ENCODE data around the gene RBM7.

Gene RBM7, protein sequence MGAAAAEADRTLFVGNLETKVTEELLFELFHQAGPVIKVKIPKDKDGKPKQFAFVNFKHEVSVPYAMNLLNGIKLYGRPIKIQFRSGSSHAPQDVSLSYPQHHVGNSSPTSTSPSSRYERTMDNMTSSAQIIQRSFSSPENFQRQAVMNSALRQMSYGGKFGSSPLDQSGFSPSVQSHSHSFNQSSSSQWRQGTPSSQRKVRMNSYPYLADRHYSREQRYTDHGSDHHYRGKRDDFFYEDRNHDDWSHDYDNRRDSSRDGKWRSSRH

DNA sequence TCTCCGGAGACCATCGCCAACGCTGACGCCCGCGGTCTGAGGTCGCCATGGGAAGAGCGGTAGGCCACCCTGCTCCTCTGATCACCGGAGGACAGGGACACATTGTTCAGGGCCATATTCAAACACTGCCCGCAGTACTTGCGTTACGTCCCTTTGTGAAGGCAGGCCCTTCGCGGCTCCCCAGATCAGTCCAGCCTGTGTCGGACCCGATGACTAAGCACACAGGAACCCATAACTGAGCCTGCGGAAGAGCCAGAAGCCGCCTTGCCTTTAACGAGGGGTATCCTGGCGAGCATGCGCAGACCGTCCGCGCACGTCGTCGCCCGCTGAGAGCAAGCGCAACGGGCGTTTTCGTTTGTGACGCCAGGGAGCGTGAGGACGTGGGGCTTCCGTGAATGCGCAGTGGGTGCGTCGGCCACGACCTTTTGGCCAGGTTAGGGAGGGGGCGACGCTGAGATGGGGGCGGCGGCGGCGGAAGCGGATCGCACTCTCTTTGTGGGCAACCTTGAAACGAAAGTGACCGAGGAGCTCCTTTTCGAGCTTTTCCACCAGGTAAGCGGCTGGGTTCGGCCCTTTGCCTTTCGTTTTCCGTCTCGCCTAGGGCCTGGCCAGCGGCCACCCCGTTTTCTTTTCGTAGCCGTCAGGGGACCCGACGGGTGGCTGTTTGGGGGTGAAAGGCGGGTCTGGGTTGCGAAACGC, at the start of gene RBM7, which contains the start of gene C11orf71:
Gene RBM7, plus strand, starts transcription at position 451 of the 699 bp plus-strand sequence. Its CDS starts 6 bp downstream, at position 457.
Gene C11orf71, minus strand, starts transcription at position 296 of the 699 bp plus-strand sequence. Its CDS starts 180 bp downstream, at position 116.
- DNase-seq: peak; percentile 99

DNA sequence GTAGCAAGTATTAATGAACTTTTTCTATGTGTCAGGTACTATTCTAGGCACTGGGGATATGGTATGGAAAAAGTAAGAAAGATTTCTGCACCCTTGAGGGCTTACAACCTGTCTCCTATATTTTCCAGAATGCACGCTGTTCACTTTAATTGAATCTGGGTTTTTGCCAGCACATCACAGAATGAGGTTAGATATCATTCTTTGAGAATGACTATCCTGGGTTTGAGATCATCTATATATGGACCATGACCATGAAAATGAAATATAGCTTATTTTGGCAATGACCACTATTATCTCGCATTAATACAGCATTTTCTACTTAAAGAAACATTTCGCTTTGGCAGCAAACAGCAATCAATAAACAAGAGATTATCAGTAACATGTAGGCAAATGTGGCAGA, 47.0 kb upstream of the RBM7 start:
- no peak for DNase-seq

DNA sequence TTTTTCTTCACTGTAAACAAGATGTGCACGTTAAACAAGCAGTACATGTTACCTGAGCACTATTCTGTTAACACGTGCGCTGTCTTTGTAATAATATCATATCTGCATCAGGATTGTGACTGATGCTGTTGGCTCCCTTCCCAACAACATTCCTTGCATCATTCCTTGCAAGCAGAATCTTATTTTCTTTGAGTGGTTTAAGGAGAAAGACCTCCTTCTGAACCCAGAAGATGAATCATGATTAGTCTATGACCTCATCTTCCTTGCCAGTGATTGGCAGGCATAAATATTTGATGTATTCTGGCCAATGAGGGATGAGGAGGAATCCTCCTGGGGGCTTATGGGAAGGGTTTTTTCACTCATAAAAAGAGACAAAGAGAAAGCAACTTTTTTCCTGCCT, 46.4 kb upstream of the RBM7 start:
- DNase-seq: no peak

DNA sequence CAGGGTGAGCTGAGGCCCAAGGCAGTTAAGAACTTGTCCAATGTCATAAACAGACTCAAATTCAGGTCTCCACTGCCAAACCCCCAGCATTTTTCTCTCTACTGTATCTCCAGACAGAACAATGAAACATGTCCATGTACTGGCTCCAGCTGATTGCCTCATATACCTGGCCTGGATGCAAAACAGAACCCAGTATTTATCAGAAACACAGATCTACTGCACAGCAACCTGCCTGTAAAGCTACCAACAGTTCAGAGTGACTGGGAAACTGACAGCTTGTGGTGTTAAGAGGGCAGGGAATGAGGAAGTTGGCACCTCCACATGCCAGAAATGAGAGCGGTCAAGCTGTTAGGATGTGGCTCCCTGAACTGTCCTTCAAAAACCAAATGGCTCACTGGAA, 41.8 kb upstream of the RBM7 start:
- no peak for DNase-seq

DNA sequence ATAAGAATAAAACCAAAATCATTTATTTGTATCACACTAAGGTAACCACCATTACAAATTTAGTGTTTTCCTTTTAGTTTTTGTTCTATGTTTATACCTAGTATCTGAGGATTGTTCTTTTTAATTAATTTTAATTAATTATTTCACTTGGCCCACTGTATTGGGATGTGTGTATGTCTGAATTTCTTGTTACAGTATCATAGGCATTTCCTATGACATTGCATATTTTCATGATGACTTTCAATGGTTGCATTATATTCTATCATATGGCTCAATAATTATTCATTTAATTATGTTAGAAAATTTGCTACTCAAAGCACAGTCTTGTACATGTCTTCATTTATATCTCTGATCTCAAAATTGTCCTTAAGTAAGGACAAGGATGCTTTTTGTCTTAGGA, 41.1 kb upstream of the RBM7 start:
- no peak for DNase-seq

DNA sequence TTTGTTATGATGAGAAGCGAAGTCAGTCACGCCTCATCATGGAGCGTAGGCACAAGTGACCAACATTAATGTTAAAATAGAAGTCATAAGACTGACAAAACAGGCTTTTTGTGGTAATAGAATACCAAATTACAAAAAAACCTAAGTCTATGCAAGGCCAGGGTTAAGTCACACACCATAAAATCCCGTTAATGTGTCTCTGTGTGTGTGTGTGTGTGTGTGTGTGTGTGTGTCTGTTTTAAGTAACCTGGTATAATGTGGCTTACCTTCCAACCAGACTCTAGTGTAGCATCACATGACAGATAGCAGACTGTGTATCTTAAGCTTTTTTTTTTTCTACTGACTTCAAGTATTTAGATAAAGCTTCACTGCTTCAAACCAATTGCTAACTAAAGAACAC, 38.1 kb upstream of the RBM7 start:
- no peak for DNase-seq

DNA sequence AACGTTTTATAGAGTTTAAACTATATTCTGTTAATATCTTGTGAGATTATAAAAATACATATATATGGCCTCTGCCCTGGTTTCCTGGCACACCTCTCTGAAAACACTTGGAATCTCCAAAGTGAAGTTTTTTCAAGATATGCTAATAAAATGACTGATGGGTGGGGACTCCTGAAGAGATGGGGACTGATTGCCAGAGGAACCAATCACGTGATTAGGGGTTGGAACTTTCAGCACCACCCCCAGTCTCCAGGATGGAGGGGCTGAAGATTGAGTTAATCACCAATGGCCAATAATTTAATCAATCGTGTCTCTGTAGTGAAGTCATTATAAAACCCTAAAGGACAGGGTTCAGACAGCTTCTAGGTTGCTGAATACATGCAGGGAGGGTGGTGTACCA, 37.5 kb upstream of the RBM7 start:
- no peak for DNase-seq

DNA sequence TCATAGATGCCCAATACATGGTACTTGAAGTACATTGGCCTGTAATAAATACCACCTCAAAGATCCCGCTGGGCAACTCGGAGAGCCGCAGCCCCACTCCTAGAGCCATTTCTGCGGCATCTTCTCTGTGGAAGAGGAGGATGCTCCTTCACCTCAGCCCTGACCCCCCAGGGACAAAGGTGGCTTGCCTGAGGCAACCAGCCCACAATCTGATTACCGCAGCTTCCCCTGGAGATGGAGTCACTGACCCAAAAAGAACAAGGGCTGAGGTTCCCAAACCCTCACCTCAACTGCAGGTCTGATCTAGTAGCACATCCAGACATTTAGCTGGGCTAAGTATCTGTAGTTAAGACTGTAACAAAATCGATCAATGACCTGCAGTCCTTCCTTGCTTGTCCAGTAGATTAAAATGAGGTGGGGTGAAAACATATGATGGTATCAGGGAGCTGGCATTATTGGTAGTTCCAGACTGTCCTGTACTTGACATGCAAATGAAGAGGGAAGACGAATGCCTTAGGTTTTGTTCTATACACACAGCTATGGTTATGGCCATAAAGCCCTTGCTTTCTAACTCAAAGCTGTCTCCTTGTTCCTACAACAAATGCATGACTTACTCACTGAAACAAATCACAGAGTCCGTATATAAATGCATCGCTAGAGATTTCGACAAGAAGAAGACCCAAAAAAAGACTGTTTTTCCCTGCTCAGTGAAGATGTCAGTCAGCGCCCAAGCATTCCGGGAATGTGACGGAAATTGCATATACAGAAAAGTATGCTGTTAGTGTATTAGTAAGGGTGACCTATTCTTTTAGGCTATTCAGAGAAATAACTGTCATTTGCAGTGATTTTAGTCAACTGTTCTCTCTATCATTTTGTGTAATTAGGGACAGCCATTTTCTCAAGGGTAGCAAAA, 33.9 kb upstream of the RBM7 start:
- no peak for DNase-seq

DNA sequence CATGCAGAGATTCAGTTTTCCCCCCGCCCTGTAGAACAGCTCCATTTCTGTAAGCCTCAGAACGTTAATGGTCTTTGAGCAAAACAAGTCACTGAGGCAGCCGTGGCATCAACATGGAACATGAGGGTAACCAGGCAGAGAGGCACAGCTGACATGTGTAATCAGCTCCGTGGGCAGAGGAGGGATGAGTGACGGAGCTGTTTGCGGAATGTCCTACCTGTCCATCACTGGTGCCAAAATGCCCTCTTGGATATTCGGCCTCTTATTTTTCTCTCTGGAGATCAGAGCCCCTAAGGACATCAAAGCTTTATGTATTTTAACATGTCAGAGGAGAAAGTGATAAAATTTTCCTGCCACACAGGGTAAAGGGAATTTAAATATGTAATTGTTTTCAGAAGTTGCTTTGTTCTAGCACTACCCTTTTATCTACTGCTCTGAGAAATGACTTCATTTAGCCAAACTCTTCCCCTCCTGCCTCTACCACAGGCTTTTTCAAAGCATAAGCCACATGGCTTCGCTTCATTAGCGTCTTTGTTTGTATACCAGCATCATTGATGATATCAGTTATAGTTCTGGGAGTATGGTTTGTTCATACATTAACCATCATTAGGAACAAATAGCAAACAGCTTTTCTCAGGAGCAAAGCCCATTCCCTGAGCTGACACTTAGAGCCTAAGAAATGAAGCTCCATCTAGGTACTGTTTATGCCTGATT, 33.1 kb upstream of the RBM7 start:
- DNase-seq: no peak

DNA sequence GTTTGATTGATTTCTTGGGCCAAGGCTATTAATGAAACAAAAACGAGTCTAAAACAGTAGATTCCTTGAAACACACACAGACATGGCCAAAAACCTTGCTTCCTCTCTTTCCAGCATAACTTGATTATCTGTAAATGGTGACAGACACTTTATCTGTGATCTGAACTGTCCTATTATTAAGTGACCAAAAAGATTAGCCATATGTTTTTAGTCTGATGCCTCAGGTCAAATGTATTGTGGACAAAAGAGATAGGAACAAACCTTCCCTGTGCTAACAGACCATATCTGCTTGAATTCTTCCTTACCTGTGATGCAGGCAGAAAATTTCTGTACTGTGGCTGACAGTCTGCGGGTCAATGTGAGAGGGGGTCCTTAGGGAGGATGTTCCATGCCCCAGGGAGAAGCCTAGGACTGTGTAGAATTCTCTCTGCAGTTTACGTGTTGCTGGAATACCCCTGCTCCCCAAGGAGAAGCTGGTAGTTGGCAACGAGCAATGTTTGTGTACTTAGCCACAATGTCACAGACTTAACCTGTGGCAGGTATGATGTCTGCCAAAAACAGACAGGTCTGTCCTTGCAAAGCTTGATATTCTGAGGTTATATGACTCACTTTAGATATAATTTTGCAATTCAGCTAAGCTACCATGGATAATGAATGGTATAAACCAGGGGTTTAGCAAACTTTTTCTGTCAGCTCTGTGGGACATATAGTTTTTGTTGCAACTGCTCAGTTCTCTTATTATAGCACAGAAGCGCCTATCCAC, 31.4 kb upstream of the RBM7 start:
- DNase-seq: no peak

DNA sequence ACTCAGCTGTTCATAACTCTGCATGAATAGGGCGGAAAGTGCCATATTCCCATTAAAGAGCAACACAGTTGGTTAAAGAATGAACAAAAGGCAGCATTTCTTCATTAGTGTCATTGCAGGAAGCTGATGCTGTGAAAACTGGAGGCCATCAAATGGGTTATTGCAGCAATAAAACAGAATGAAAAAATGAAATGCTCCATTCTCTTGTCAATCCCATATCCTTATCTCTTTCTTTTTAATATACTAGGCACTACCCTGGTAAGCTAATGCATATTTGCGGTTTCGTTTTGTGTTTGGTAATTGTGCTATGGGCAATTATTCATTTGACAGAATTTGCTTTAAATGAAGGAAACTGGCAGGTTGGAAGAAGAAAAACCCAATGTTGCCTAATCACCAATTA, 25.4 kb upstream of the RBM7 start:
- DNase-seq: no peak

DNA sequence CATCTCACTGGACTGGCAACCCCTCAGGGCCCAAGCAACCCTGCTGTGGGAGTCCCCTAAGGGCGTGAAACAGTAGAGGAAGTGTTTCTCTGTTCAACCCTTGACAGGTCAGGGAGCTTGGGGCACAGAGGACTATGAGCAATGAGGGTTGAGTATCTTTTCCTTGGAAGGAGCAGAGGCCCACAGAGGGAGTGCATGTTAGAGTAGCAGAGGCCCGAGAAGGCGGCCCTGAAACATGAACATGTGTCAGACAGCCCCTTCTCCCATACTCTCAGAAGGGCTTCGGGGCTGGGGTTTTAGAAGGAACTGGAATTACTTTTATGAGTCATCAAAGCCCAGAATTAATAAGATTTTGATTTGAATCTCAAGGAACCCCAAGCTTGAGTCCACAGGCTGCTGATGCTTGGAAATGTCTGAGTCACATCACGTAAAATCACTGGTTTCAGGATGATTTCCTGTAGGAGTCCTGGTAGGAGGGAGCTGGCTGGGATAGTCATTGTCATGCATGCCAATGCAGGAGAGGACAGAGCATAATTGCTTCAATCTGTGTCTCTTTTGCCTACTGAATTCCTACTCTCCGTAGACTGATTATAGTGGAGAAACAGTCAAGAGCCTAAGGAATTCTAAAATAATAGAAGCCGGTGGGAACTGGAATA, 22.7 kb upstream of the RBM7 start:
- DNase-seq: no peak

DNA sequence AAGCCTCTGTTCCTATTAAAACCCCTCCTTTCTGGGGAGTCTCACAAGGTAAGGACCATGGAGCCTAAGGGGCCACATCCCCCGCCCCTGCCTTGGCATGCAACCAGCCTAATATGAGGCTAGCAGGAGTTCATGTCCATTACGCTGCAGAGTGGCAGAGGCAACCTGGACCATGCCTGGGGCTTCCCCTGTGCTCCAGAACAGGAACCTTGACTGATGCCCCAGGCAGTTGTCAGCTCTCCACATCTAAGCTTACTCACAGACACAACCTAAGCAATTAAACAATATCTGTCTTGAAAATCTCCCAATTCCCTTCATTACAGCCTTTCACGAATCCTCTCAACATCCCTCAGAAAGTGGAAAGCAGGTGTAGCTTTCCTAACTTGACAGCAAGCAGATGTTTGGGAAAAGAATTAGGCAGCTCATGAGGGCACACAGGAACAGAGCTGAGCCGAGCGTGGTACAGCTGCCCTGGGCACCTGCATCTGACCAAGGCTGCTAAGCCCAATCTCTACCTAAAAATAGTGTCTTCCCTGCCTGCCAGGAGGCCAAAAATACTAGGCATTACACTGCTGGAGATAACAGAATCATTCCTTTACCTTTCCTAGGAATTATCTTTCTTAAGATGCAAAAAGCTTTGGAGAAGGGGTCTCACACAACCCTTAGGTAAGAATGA, 20.9 kb upstream of the RBM7 start:
- DNase-seq: no peak

DNA sequence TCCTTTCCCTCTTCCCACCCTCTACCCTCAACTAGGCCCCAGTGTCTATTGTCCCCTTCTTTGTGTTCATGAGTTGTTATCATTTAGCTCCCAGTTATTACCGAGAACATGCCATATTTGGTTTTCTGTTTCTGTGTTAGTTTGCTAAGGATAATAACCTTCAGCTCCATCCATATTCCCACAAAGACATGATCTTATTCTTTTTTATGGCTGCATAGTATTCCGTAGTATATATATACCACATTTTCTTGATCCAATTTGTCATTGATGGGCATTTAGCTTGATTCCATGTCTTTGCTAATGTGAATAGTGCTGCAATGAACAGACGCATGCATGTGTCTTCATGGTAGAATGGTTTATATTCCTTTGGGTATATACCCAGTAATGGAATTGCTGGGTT, 18.0 kb upstream of the RBM7 start:
- DNase-seq: no peak

DNA sequence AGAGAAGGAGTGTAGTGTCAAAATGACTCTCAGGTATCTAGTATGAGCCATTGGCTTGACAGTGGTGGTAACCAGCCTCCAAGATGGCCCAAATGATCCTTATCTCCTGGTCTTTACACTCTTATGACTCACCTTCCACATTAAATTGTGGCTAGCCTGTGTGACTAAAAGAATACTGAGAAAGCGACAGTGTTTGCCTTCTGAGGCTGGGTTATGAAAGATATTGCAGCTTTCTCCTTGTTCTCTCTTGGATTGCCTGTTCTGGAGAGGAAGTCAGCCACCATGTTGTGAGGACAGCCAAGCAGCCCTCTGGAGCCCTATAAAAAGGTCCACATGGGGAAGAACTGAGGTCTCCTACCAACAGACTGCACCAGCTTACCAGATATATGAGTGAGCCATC, 16.0 kb upstream of the RBM7 start:
- no peak for DNase-seq

DNA sequence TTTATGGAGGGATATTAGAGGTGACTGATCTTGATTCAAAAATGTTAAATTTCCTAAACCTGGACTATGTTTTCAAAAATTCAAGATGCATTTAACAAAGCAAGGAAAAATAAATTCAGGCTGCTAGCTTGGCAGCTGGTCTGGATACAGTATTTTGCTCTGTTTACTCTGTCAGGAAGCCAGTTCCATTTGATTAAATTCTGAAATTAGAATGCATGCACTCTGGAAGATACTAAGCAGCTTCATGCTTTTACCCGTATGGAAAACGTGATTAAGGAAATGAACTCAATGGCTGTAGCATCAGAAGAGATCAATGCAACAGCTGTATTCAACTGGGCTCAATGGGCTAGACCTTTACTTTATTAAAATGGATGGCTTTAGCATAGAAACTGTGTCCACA, 14.3 kb upstream of the RBM7 start:
- no peak for DNase-seq

DNA sequence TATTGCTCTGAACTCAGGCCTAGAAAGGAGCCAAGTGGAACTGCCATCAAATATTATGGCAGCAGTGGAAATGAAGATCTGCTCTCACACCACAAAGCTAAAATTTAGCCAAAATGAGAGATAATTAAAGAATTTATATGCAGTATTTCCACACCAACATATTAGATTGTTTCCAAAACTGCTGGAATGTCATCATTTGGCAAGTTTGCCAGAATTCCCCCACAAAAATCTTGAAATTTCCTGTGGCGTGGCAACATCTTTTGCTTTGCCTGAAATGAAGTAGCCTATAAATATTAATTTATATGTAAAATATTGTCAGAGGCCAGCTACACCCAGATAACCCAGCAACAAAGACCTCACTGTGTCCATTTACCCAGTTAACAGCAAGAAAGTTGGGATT, 13.9 kb upstream of the RBM7 start:
- no peak for DNase-seq

DNA sequence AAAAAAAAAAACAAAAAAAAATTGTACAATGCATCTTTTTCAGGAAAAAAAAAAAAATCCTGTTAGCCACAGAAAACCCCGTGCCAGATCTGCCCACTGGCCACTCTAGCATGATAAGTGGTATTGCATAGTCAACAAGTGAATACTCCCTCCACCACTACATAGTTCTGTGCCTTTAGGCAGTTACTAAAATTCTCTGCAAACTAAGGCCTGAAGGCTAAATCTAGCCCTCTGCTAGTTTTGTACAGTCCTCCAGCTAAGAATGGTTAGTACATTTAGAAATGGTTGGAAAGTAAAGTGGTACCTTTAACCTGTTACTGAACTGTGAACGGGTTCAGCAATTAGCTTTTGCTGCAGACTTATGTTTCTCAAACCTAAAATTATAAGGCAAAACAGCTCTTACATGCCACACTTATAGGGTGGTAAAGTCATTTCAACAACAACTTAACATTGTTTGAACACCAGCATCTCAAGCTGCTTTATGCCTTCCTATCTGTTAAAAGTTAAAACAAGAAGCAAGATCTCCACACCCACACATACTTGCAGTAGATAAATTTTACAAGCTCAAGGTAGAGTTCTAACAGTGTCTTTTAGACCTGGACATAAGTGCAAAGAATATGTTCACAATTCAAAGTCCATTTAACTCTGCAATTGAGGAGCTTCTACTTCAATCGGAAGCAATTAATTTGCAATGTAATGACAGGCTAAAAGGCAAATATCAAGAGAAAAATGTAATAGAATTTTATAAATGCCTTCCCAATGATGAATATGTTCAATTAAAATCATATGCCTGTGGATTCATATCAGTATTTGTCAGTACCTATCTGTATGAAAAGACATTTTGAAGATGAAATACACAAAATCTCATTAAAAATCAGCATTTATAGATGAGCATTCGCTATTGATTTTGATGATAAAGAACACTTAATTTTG, 7.5 kb upstream of the RBM7 start:
- no peak for DNase-seq

DNA sequence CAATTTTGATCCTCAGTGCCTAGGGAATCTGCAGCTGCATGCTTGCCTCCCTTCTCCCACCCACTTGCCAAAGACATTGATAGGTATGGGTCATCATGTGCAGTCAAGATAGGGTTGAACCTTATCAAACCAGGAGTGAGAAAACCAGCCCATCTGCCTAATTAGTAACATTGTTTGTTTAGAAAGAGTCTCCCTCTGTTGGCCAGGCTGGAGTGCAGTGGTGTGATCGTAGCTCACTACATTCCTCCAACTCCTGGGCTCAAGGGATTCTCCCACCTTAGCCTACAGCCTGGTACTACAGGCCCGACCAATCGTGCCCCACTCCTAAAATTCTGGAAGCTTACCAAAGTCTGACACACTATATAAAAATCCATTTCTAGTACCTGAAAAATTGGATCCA, 4.7 kb upstream of the RBM7 start:
- no peak for DNase-seq

DNA sequence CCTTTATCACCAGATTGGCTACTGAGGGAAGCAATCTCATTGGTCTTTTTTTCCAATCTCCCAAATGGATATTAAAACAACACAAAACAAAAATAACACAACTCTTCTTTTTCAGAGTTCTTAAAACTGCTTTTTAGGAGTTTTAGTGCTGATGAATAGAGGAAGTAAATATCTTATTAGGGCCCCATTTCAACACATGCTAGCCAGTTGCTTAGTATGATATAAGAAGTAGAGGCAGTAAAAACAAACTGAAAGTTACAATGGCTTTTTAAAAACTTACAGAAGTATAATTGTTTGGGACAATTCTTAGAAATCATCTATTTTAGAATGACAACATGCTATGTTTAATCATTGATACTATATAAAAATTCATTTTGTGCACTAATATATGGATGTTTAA, 3.5 kb upstream of the RBM7 start:
- DNase-seq: no peak
